Neuronal stem cell (in vitro differentiated cells): ENCODE results near the gene TMEM175.

Source experiments
- DNase-seq: peaks from one replicate; pipeline ENCODE4 v3.0.0-alpha.2; 2013; ENCODE audit warnings: low spot score
- H2AFZ ChIP-seq: one replicate; pipeline ENCODE4 v1.6.1; 2013; ENCODE audit warnings: mild to moderate bottlenecking, low read length, inconsistent platforms
- H2AK5ac ChIP-seq: 2 replicates; pipeline ENCODE4 v1.6.1; 2013; ENCODE audit warnings: low read depth, mild to moderate bottlenecking, inconsistent platforms, low read length, moderate library complexity, mixed read lengths
- H2BK120ac ChIP-seq: 2 replicates; pipeline ENCODE4 v1.6.1; 2013; ENCODE audit warnings: low read depth, mild to moderate bottlenecking, inconsistent platforms, low read length, moderate library complexity, mixed read lengths
- H2BK12ac ChIP-seq: one replicate; pipeline ENCODE4 v1.6.1; 2013; ENCODE audit warnings: low read length, inconsistent platforms
- H2BK15ac ChIP-seq: 2 replicates; pipeline ENCODE4 v1.6.1; 2013; ENCODE audit warnings: mild to moderate bottlenecking, low read length, inconsistent platforms, mixed read lengths
- H2BK5ac ChIP-seq: one replicate; pipeline ENCODE4 v1.6.1; 2013; ENCODE audit warnings: inconsistent platforms, mild to moderate bottlenecking, low read length, moderate library complexity
- H3K14ac ChIP-seq: one replicate; pipeline ENCODE4 v1.6.1; 2013; ENCODE audit warnings: low read length, inconsistent platforms
- H3K18ac ChIP-seq: 2 replicates; pipeline ENCODE4 v1.6.1; 2013; ENCODE audit warnings: low read length, inconsistent platforms
- H3K23ac ChIP-seq: 2 replicates; pipeline ENCODE4 v1.6.1; 2013; ENCODE audit warnings: low read depth, mild to moderate bottlenecking, mixed read lengths, low read length, inconsistent platforms; ENCODE audit not compliant: poor library complexity
- H3K27ac ChIP-seq: replicated peaks from 3 replicates; pipeline ENCODE4 v1.5.1; 2013; ENCODE audit warnings: low read length, inconsistent platforms
- H3K27me3 ChIP-seq, 3 experiments: 2 replicates each; pipeline ENCODE4 v1.6.1; 2013; ENCODE audit warnings: low read length in 3 of 3, mild to moderate bottlenecking in 2 of 3, inconsistent platforms in 1 of 3, low read depth in 1 of 3, mixed read lengths in 1 of 3, moderate library complexity in 1 of 3; ENCODE audit not compliant: control insufficient read depth in 3 of 3, insufficient read depth in 3 of 3
- H3K36me3 ChIP-seq, 2 donors: replicated peaks in 1 of 2; 2 replicates each; pipeline ENCODE4 v1.6.1; 2013; ENCODE audit warnings: low read length in 2 of 2; ENCODE audit not compliant: control insufficient read depth in 2 of 2, insufficient read depth in 2 of 2
- H3K4ac ChIP-seq: 2 replicates; pipeline ENCODE4 v1.6.1; 2013; ENCODE audit warnings: inconsistent platforms, mild to moderate bottlenecking, low read length, moderate library complexity
- H3K4me1 ChIP-seq, 2 donors: 1 replicate in 1 of 2; 2 replicates in 1 of 2; pipeline ENCODE4 v1.6.1; 2013; ENCODE audit warnings: low read length in 2 of 2, low read depth in 1 of 2; ENCODE audit not compliant: control insufficient read depth in 2 of 2, insufficient read depth in 1 of 2
- H3K4me2 ChIP-seq: one replicate; pipeline ENCODE4 v1.6.1; 2013; ENCODE audit warnings: mild to moderate bottlenecking, low read length, inconsistent platforms; ENCODE audit not compliant: insufficient read depth, poor library complexity, severe bottlenecking
- H3K4me3 ChIP-seq, 2 donors: 2 replicates each; pipeline ENCODE4 v1.5.1; 2013; ENCODE audit warnings: low read length in 2 of 2, mild to moderate bottlenecking in 2 of 2, inconsistent platforms in 1 of 2, moderate library complexity in 1 of 2
- H3K79me1 ChIP-seq: one replicate; pipeline ENCODE4 v1.6.1; 2013; ENCODE audit warnings: low read depth, mild to moderate bottlenecking, inconsistent platforms, low read length, moderate library complexity
- H3K9ac ChIP-seq: one replicate; pipeline ENCODE4 v1.6.1; 2013; ENCODE audit warnings: mild to moderate bottlenecking, low read depth, low read length, inconsistent platforms; ENCODE audit not compliant: poor library complexity
- H3K9me3 ChIP-seq, 2 donors: replicated peaks in 1 of 2; 2 replicates each; pipeline versions ENCODE3 to v1.6.1; 2013; ENCODE audit warnings: low read length in 2 of 2, mild to moderate bottlenecking in 2 of 2, inconsistent platforms in 1 of 2, low read depth in 1 of 2, mixed read lengths in 1 of 2, moderate library complexity in 1 of 2; ENCODE audit not compliant: control insufficient read depth in 2 of 2, insufficient read depth in 1 of 2
- H4K8ac ChIP-seq: one replicate; pipeline ENCODE4 v1.6.1; 2013; ENCODE audit warnings: low read depth, mild to moderate bottlenecking, inconsistent platforms, low read length, moderate library complexity
- H4K91ac ChIP-seq: one replicate; pipeline ENCODE4 v1.6.1; 2013; ENCODE audit warnings: low read length, low read depth, mild to moderate bottlenecking, inconsistent platforms; ENCODE audit not compliant: poor library complexity
- WGBS, 2 donors: extraction: QIAGEN DNeasy Blood & Tissue Kit; methylation state at CpG; one replicate each; pipeline ENCODE4 v1.1.7; 2013; ENCODE audit warnings: missing lambda C conversion rate in 2 of 2, mixed read lengths in 1 of 2; ENCODE audit not compliant: insufficient read length in 2 of 2, insufficient replicate concordance in 1 of 2; ENCODE audit errors: extremely low coverage in 2 of 2; 5-methylcytosine and 5-hydroxymethylcytosine counted together

The TMEM175 gene

GRCh38 chr4:884896-885295 lies 47.4 kb upstream of the TMEM175 start:
- Histone ChIP-seq H3K4me2 (no peak overlapping the region), H3K4me3 (no peak overlapping the region), H3K9me3 (peaks cover 0 to 10% of the 10 kb centered on the region in 2 donors), H4K8ac (no peak overlapping the region), H3K27me3 (peaks cover 0 to 2% (median 0%) of the 10 kb centered on the region in 3 experiments), H3K36me3 (peaks cover 34 to 94% of the 10 kb centered on the region in 2 donors), H2AK5ac (no peak overlapping the region), H2AFZ (no peak overlapping the region), H3K9ac (no peak overlapping the region), H2BK120ac (no peak overlapping the region), H3K14ac (no peak overlapping the region), H2BK5ac (no peak overlapping the region), H4K91ac (no peak overlapping the region), H3K27ac (no peak overlapping the region), H3K4me1 (peaks cover 0 to 2% of the 10 kb centered on the region in 2 donors), H3K18ac (no peak overlapping the region), H3K23ac (no peak overlapping the region), H2BK15ac (no peak overlapping the region), H2BK12ac (no peak overlapping the region), H3K79me1 (peaks cover 9% of the 10 kb centered on the region), H3K4ac (no peak overlapping the region)
- no peak for DNase-seq
- WGBS, 2 donors = no CpG with 5 or more reads among the region's 24 CpGs

DNA sequence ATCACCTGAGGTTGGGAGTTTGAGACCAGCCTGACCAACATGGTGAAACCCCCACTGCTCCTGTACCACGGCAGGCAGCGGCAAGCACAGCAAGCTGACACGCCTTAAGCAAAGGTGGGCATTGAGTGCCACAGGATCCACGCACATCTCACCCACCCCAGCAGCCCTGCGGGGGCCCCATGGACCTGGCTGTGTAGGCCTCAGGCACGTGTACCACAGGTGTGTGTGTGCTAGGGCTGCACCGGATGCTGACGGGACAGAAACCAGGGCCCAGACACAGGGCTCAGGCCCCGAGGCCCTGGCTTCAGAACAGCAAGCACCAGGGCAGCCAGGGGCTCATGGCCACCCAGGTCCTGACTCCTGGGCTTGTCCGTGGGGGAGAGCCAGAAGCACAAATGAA lies 46.9 kb upstream of the TMEM175 start:
- DNase-seq = no peak
- Histone ChIP-seq H3K9me3 (peaks cover 0 to 10% of the 10 kb centered on the region in 2 donors), H2AFZ (no peak overlapping the region), H4K91ac (no peak overlapping the region), H2AK5ac (no peak overlapping the region), H3K14ac (no peak overlapping the region), H3K27ac (no peak overlapping the region), H2BK5ac (no peak overlapping the region), H3K9ac (no peak overlapping the region), H4K8ac (no peak overlapping the region), H3K23ac (no peak overlapping the region), H3K4ac (no peak overlapping the region), H3K27me3 (peaks cover 0 to 2% (median 0%) of the 10 kb centered on the region in 3 experiments), H3K79me1 (peaks cover 9% of the 10 kb centered on the region), H3K4me3 (no peak overlapping the region), H2BK12ac (no peak overlapping the region), H3K4me1 (peaks cover 0 to 2% of the 10 kb centered on the region in 2 donors), H3K4me2 (no peak overlapping the region), H3K18ac (no peak overlapping the region), H2BK15ac (no peak overlapping the region), H3K36me3 (peaks cover 34 to 94% of the 10 kb centered on the region in 2 donors), H2BK120ac (no peak overlapping the region)
- WGBS, 2 donors = no CpG with 5 or more reads among the region's 10 CpGs

DNA sequence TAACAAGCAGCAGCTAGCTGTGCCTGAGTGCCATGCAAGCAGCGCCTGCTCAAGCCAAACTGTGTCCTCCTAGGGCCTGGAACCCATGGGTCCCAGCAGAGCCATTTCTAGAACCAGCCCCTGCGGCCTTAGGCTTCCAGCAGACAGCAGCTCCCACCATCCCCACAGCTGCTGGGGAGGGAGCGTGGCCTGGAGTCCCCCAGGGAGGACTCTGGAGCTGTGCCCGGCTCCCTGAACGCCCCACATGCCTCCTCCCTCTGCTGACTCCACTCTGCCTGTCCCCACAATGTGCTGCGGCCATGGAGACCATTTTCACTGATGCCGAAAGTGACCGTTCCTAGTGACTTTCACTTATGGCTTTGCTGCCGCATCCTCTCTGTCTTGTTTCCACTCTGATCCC lies 46.0 kb upstream of the TMEM175 start:
- Histone ChIP-seq H2BK5ac (no peak overlapping the region), H2BK15ac (no peak overlapping the region), H3K9me3 (peaks cover 0 to 10% of the 10 kb centered on the region in 2 donors), H3K4me3 (no peak overlapping the region), H3K4me2 (no peak overlapping the region), H2BK12ac (no peak overlapping the region), H3K14ac (no peak overlapping the region), H2BK120ac (no peak overlapping the region), H3K4me1 (peaks cover 0 to 2% of the 10 kb centered on the region in 2 donors), H3K27ac (no peak overlapping the region), H3K27me3 (peaks cover 0 to 2% (median 0%) of the 10 kb centered on the region in 3 experiments), H4K8ac (no peak overlapping the region), H3K36me3 (peaks cover 34 to 89% of the 10 kb centered on the region in 2 donors), H3K18ac (no peak overlapping the region), H2AK5ac (no peak overlapping the region), H4K91ac (peak overlapping the region; percentile 59), H3K4ac (no peak overlapping the region), H3K79me1 (peaks cover 9% of the 10 kb centered on the region), H3K9ac (no peak overlapping the region), H2AFZ (no peak overlapping the region), H3K23ac (no peak overlapping the region)
- no CpG with 5 or more reads among the region's 9 CpGs for WGBS, 2 donors
- no peak for DNase-seq

DNA sequence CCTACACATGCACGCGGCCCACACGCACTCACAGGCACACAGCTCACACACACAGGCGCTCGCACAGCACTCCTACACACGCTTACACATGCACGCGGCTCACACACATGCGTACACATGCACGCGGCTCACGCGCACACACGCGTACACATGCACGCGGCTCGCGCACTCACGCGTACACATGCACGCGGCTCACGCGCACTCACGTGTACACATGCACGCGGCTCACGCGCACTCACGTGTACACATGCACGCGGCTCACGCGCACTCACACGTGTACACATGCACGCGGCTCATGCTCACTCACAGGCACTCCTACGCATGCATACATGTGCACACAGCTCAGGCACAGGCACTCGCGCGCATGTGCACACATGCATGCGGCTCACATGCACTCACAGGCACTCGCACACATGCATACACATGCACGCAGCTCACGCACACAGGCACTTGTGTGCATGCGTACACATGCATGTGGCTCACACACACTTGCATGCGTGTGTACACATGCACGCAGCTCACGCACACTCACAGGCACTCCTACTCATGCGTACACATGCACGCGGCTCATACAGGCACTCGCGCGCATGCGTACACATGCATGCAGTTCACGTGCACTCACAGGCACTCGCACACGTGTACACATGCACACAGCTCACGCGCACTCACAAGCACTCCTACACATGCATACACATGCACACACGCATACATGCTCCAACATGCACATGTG lies 45.1 kb upstream of the TMEM175 start:
- H3K4ac ChIP-seq = no peak overlapping the region
- H3K9ac ChIP-seq = peak overlapping the region; percentile 87
- peak overlapping the region; percentile 94 for H4K91ac ChIP-seq
- WGBS, 2 donors = no CpG with 5 or more reads among the region's 63 CpGs
- DNase-seq = no peak
- H3K23ac ChIP-seq = peak overlapping the region; percentile 94
- no peak overlapping the region for H3K4me2 ChIP-seq
- peak overlapping the region in 1 of 2 donors; percentile 62 for H3K4me3 ChIP-seq
- H2BK15ac ChIP-seq = no peak overlapping the region
- no peak overlapping the region for H2AK5ac ChIP-seq
- H2BK120ac ChIP-seq = no peak overlapping the region
- H3K14ac ChIP-seq = peak overlapping the region; percentile 96
- H3K4me1 ChIP-seq = peaks cover 0 to 3% of the 10 kb centered on the region in 2 donors
- H2BK5ac ChIP-seq = no peak overlapping the region
- H3K9me3 ChIP-seq = peaks cover 0 to 10% of the 10 kb centered on the region in 2 donors
- H3K27me3 ChIP-seq = peaks cover 0 to 2% (median 0%) of the 10 kb centered on the region in 3 experiments
- peaks cover 27 to 82% of the 10 kb centered on the region in 2 donors for H3K36me3 ChIP-seq
- H4K8ac ChIP-seq = peak overlapping the region; percentile 76
- H3K79me1 ChIP-seq = peaks cover 7% of the 10 kb centered on the region
- H3K27ac ChIP-seq = no peak overlapping the region
- H2BK12ac ChIP-seq = peak overlapping the region; percentile 77
- no peak overlapping the region for H3K18ac ChIP-seq
- H2AFZ ChIP-seq = no peak overlapping the region
